NOMO-1 treated with dmso at 0.1 percent for 144 hours (cell line): ENCODE measurements around the gene LRP5.

ENCODE experiments used
- DNase-seq: peaks from one replicate; lab custom pipeline; 2025; ENCODE audit not compliant: unreplicated experiment; lab: John Stamatoyannopoulos, UW

LRP5 gene

DNA sequence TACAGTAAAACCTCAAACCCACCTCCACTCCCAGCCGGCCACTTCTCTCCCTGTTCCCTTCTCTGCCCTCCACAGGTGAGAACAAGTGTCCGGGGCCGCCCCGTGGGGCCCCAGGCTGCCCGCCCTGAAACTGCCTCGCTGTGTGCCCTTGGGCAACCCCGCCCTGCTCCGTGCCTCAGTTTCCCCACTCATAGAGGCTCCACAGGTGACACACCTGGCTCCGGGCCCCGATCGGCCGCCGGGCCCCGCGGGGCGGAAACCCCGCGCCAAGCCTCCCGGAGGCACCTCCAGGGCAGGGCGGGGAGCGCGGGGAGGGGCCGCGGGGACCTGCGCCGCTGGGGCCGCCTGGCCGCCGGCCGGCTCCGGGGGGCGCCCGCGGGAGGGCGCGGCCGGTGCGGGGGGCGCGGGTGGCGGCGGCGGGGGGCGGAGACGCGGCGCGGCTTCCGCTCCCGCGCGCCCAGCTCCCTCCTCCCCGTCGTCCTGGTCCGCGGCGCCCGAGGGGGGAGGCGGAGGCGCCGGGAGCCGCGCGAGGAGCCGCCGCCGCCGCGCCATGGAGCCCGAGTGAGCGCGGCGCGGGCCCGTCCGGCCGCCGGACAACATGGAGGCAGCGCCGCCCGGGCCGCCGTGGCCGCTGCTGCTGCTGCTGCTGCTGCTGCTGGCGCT, at the start of gene LRP5:
LRP5 (plus strand) TSS at position 475 of the 663 bp plus-strand sequence; CDS start at position 599, 124 bp downstream.
- no peak for DNase-seq

- DNase-seq: no peak
Measured at GRCh38 chr11:68263444-68264035, 48.9 kb upstream of the LRP5 start.

DNA sequence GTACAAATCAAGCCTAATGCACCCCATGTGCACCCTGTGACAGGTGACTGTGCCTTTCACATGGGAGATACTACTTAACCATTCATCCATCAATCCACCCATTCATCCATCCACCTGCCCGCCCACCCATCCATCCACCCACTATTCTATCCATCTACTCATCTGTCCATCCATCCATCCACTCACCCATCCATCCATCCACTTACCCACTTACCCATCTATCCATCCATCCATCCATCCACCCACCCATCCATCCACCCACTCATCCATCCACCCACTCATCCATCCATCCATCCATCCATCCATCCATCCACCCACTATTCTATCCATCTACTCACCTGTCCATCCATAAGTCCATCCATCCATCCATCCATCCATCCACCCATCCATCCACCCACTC, 48.1 kb upstream of the LRP5 start:
- DNase-seq: no peak

DNA sequence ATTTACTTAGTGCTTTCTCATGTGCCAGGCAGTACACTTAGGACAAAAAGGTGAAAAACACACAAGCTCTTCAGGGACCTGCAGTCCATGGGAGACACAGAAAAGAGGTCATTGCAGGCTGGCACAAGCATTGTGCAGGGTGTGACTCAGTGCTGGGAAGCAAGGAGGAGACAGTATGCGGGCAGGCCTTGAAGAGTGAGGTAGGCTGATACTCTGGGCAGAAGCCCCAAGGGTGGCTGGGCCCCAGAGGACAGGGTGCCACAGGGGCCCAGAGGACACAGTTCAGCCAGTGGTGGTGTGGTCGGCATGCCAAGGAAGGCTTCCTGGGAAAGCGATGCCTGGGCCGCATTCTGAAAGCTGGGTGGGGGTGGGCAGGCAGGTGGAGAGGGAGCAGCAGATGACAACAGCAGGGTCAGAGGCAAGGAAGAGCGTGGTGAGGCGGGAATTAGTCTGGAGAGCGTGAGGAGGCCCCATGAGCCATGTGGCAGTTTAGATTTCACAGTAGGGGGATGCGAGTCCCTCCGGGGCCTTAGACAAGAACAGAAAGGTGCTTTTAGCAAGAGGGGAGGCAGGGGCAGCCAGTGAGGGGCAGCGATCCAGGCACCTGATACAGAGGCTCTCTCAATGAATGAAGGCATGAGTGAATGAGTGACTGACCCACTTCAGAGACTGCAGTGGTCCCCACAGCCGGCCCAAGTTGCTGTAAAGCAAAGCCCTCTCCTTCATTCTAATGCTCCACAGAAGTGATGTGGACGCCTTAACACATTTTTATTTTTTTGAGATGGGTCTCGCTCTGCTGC, 47.5 kb upstream of the LRP5 start:
- DNase-seq: no peak

DNA sequence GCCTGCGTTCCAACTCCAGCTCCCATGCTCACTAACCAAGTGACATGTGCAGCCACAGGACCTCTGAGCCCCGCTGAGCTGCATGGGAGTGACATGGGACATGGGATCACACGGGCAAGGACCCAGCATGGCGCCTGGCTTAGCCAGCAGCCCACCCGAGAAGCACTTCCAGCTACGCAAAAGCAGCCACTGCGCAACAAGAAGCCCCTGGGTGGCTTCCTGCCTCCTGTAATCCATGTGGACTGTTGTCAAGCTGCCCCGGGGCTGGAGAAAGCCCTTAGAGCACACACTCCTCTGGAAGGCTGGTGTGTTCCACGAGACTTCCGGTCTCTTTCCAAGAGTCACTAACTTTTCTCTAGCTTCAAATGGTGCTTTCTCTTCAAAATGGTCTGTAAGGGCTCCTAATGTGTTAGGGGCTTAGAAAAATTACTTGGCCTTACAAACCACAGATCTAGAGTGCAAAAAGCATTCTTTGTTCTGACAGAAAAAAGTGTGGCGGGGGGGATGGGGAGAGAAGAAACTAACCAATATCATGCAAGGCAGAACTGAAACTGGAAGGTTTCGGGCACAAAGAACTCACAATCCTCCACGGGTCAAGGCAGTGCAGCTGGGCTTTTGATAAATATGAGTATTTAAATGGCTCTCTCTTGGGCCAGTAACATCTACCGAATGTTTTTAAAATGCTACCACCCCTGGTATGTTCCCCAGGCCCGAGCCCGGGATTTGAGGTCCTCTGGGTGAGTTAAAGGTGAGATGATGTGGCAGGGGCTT, 46.1 kb upstream of the LRP5 start:
- DNase-seq: peak; percentile 42

GRCh38 chr11:68266936-68267880, 45.2 kb upstream of the LRP5 start:
- no peak for DNase-seq

GRCh38 chr11:68267881-68268240, 44.5 kb upstream of the LRP5 start:
- no peak for DNase-seq

DNA sequence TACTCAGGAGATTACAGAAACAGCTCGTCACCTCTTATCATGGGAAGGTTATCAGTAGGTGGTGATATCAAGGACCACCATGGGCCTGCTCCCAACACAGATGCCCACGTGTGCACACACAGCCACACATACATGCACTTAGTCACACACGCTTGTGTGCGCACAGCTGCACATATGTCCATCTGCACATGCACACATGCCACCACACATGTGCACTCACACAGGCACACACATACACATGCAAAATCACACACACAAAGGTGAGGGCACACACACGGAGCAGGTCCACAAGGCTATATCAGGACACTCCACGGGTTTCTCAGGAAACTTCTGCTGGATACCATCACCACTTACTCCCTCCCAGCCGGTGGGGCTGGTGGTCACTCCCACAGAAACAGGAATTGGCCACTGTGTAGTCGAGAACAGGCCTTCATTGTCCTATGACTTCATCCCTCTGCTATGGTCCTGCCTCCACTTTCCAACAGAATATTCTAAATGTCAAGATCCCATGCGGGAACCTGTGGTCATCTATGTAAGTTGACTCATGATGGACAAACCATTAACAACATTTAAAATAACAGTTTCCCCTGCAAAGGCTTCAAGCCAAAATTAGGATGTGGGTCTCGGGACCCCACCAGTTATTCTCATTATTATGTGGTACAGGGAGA, 42.8 kb upstream of the LRP5 start:
- no peak for DNase-seq

DNA sequence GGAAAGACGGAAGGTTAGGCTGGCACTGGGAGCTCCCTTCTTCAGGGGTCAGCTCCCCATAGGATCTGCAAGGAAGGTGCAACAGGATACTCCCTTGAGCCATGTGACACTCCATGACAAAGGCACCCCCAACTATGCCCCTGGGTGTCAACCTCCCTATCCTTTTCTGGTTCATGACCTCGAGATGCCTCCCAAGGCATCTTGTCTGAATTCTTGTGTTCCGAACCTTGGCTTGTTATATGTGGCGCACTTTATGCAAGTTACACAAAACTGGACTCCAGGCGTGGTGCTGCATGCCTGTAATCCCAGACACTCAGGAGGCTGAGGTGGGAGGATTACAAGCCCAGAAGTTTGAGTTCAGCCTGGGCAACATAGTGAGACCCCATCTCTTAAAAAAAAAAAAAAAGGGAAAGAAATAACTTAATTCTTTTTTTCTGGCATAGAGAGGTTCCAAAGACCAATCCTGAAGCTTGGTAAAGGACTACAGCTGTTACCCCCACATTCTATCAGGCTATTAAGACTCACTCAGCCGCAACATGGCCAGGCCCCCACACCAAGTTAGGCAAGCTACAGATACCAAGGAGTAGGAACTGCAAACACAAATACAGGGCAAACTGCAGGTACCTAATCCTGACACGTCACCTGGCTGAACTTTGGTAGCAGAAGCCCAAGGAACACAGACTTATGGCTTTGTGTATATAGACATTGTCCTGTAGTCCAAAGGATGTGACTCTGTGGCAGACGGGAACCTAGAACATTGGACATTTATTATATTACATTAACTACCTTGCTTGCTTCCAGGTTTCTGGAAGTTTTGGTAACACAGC, 42.0 kb upstream of the LRP5 start:
- no peak for DNase-seq

- DNase-seq: peak; percentile 68
Measured at GRCh38 chr11:68271023-68271780, 41.2 kb upstream of the LRP5 start.

DNA sequence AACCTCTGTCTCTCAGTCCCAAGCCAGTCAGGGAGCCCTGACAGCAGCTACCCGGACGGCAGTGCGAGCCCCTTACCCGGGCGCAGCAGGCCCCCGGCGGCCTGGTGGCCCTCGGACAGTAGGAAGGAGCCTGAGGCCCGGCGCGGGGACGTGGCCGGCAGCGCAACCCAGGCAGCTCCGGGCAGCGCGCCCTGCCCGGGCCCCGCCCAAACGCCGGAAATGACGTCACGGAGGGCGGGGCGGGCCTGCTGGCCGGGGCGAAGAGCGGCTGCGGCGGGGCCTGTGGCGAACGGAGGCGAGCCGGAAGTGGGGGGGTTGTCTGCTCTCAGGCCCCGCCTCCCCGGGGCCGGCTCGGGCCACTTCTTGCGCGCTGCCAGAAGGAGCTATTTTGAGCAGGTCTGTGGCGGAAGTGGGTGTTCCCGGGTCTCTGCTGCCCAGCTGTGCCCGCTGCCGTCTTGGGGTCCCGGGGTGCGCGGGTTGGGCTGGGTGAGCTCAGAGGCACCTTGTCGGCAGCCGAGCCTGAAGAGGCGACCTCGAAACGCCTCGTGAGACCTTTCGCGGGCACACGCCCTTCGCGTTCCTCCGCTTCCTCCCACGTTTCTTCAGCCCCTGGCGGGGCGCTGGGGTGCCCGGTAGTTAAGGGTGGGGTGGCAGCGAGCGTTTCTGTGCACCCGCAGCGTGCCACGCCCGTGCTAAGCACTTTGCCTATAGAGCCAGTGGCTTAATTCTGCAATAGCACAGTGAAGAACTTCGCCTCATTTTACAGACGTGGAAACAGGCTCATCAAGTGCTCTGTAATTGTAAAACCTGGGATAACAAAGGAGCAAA, 40.4 kb upstream of the LRP5 start, which contains the start of gene C11orf24:
C11orf24 (minus strand) TSS at position 193 of the 828 bp plus-strand sequence. CDS start 8,206 bp downstream, outside the sequence.
- DNase-seq: peak; percentile 97

DNA sequence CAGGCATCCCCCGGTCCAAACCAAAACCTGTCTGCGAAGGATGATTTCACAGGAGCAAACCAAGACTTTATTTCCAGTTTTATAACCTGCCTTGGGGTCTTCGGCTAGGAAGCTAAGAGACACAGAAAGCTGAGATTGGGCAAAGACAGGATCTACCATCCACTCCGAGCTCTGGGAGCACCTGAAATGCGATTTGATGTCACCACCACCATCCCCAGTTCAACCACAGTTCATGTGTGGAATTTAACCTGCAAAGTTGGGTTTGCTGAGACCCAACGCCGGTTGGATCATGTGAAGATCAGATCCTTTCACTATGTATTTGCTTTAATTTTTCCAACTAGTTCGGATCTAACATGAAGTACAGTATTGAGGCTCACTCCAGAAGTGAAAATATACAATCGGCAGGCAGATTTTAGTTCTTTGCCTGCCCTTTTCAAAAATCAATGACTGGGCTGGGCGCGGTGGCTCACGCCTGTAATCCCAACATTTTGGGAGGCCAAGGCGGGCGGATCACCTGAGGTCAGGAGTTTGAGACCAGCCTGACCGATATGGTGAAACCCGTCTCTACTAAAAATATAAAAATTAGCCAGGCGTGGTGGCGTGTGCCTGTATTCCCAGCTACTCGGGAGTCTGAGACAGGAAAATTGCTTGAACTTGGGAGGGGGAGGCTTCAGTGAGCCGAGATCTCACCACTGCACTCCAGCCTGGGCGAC, 39.2 kb upstream of the LRP5 start:
- no peak for DNase-seq

DNA sequence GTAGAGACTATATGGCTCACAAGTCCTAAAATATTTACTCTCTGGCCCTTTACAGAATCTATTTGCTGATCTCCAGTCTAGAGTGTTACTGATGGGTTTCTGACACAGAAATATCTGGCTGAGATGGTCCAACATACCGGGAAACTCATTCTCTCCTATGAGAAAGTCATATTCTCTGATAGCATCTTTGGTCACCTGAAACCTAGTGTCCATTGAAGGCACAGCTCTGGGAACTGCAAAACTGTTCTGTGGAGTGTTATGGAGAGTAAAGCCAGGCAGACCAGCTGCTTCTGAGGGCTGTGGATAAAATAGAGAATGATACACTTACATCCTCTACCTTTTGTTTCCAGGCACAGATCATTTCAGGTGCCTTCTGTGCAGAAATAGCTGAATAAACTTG, 38.1 kb upstream of the LRP5 start:
- DNase-seq: no peak

DNA sequence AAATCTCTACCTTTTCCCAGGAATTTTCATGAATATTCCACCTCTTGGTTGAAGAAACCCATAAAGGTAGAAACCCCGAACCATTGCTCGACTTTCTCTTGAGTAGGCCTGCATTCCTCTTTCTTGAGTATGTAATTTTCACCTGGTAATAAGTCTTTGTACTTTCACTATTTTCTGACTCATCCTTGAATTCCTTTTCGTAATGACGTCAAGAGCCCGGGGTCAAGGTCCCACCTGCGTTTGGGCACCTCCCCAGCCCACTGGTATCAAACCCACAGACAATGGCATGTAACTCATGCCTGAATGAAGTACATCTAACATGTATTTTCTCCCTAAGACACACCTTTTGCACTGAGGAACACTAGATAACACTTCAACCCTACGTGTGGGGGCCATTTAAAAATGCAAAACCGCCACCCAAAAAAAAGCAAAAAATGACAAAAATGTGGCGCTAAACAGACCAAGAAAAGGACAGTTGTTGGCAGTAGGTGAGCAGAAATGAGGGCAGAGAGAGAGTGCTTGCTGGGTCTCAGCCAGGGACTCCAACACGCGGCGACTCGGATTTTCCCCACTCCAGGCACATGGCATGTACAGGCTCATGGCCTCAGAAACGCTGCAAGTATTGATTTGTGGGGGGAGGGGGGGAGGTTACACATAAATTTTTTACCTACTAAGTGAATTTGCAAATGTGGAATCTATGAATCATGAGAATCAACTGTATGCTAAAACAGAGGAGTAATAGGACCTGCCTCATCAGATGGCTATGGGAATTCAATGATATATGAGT, 36.5 kb upstream of the LRP5 start:
- DNase-seq: no peak

- no peak for DNase-seq
Measured at GRCh38 chr11:68276861-68277260, 35.5 kb upstream of the LRP5 start.

DNA sequence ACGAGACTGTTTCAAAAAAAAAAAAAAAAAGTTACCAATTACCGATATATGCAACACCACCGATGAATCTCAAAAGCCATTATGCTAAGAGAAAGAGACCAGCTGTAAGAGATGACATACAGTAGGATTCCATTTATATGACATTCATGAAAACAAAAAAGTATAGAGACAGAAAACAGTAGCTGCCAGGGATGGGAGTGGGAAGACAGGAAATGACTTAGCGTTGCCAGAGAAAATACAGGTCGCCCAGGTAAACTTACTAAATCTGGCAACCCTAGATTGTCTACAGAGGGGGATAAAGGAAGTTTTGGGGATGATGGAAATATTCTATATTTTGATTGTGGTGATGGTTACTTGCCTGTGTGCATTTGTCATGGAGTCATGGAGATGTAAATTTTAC, 32.7 kb upstream of the LRP5 start:
- no peak for DNase-seq
